C4-2B (cell line): ENCODE data around the gene PDE4B.

ENCODE experiments used
- H3K27ac ChIP-seq: fragments of 450-650 bp; 2 replicates; pipeline ENCODE4 v1.5.1; 2017
- ZFX ChIP-seq: fragments of 450-650 bp; IDR thresholded peaks from 2 replicates; pipeline ENCODE4 v1.6.1; 2017
- TF ChIP-seq, protein P1 (sequence below): fragments of 450-650 bp; conservative IDR thresholded peaks from 2 replicates; pipeline ENCODE4 v1.5.1; 2017; ENCODE audit warnings: mild to moderate bottlenecking

Gene PDE4B

DNA sequence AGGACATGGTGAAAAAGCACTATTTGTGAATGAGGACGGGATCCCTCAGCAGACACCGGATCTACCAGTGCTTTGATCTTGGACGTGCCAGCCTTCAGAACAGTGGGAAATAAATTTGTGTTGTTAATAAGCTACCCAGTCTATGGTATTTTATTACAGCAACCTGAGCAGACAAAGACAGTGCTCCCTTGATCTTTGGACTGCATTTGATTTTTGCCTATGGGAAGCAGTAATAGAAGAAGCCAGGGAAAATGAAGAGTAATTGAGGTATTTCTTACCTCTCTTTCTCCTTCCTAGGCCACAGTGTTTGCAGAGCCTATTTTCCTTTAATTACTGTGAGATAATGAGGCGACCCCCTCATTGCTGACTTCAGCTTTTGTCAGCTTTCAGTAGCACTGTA lies 87.9 kb downstream of the PDE4B start:
- no peak for TF ChIP-seq ZFX
- TF ChIP-seq, protein P1, sequence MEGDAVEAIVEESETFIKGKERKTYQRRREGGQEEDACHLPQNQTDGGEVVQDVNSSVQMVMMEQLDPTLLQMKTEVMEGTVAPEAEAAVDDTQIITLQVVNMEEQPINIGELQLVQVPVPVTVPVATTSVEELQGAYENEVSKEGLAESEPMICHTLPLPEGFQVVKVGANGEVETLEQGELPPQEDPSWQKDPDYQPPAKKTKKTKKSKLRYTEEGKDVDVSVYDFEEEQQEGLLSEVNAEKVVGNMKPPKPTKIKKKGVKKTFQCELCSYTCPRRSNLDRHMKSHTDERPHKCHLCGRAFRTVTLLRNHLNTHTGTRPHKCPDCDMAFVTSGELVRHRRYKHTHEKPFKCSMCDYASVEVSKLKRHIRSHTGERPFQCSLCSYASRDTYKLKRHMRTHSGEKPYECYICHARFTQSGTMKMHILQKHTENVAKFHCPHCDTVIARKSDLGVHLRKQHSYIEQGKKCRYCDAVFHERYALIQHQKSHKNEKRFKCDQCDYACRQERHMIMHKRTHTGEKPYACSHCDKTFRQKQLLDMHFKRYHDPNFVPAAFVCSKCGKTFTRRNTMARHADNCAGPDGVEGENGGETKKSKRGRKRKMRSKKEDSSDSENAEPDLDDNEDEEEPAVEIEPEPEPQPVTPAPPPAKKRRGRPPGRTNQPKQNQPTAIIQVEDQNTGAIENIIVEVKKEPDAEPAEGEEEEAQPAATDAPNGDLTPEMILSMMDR = no peak
- H3K27ac ChIP-seq = no peak overlapping the region

DNA sequence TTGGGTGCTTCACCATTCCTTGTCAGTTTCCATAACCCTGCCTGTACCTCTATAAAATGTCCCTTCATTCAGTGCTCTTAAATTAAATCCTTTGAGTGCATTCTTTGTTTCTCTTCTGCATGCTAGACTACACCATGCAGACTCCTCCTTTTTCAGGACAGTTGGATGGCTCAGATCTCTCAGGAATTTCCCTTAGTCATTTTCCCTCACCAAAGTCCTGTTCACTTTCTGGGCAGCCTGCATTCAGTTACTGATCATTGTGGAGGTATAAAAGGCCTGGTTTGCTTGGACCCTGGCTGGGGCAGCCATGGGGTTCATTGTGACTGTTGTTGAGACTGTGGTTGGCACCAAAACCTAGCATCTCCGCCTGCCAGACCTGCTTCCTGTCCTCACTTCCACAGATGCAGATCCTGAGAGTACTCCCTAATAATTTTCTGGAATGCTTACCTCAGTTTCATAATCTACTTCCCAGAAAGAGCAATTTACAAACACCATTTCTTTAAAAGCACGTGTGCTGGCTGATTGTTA lies 88.4 kb downstream of the PDE4B start:
- no peak overlapping the region for H3K27ac ChIP-seq
- TF ChIP-seq, protein P1 = no peak
- TF ChIP-seq ZFX = no peak

DNA sequence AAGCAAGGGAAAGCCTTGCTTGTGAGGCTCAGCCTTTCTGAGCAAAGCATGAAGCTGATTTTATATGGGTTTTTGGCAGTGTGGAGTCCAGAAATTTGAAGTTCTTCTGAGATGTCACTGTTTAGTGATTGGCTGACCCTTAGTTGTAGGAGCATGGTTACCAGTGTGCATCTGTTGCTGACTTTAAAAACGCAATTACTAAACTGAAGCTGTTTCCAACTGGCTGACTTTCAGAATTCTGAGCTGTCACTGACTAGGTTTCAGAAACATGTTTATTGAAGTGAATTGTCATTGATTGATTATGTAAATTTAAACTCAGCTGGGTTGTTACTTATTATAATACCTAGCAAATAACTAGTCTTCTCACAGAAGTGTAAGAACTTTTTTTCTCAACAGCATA lies 89.4 kb downstream of the PDE4B start:
- TF ChIP-seq, protein P1 = no peak
- no peak for TF ChIP-seq ZFX
- no peak overlapping the region for H3K27ac ChIP-seq

DNA sequence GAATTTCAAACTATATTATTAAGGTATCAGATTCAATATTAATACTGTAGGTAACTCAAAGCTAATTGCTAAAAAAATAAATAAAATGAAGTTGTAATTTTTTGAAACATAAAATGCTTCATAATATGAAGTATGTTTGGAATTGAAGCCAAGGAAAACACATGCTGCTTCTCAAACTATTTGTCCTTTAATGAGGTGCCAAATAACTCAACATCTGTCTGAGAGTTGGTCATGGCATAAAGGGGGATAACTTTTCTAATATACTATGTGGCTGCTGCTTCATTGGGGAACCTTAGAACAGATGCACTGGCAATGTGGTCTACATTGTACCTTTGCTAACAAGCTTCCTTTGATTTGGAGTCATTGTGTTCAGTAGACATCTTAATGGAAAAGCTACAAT lies 96.7 kb downstream of the PDE4B start:
- H3K27ac ChIP-seq = no peak overlapping the region
- TF ChIP-seq ZFX = no peak
- TF ChIP-seq, protein P1 = no peak

DNA sequence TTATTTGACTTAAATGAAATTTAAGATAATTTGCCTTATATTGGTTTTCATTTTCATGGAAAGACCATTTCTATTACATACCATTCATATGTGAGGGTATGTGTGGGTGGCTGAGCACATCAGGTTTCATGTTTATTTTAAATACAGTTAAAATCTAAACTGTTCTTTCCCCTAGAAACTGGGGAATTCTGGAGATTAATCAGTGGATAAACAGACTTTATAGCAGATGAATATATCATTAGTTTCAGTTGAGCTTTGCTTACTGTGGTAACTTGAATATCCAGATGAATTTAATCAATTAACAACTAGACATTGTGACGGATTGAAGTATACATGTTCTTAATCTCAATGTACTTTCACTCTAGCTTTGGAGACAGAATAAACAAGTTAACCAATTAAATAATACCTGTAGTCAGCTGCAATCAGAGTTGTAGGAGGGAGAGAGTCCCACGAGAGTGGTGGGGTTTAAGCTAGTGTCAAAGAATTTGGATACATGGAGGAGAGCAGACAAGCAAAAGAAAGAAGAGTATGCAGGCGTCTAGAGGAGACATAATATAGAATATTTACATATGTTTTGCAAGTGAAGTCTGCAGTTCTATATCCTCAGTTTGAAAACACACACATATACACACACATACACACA lies 97.6 kb downstream of the PDE4B start:
- TF ChIP-seq, protein P1 = no peak
- no peak for TF ChIP-seq ZFX
- H3K27ac ChIP-seq = no peak overlapping the region

DNA sequence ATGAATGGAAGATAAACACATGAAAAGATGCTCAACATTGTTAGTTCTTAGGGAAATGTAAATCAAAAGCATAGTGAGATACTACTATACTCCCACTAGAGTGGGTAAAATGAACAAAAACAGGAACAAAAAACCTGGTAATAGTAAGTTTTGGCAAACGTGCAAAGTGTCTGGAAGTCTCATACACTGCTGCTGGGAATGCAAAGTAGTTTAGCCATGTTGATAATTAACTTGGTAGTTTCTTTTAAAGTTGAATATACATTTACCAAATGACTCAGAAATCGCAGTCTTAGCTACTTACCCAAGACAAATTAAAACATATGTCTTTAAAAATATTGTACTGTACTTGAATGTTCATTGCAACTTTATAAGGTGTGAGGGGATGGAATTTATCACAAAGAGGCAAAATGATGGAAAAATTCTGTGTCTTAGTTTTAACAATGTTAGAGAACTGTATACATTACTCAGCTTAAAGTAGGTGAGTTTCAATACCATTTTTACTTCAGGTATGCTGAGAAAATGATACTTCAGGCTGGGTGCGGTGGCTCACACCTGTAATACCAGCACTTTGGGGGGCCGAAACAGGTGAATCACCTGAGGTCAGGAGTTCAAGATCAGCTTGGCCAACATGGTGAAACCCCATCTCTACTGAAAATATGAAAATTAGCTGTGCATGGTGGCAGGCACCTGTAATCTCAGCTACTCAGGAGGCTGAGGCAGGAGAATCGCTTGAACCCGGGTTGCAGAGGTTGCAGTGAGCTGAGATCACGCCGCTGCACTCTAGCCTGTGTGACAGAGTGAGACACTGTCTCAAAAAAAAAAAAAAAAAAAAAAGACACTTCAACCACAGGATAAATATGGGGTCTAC lies 102.3 kb downstream of the PDE4B start:
- no peak overlapping the region for H3K27ac ChIP-seq
- no peak for TF ChIP-seq ZFX
- TF ChIP-seq, protein P1 = no peak

DNA sequence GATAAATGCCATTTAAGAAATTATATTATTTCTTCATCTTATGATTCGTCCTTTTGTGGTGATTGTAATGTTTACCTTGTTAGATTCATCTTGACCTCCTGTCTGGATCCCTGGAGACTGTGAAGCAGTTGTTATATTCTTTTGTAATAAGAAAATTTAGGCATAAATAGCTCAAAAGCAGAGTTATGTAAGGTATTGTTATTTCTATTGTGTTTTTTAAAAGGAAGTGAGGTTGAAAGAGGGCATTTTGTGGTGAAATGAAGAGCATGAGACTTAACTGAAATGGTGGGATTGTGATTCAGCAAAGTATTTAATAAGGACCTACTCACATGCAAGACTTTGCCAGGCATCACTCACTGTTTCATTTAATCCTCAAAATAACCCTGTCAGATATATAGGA lies 104.0 kb downstream of the PDE4B start:
- TF ChIP-seq ZFX = no peak
- TF ChIP-seq, protein P1 = no peak
- no peak overlapping the region for H3K27ac ChIP-seq
